NOMO-1 treated with dmso at 0.1 percent for 144 hours (cell line): ENCODE results near the gene NPIPA5.
A peak's percentile ranks its signal among the peaks of the same experiment; 100 is the strongest.
"Not testable (repeated sequence)": the region's sequence is repeated elsewhere in the genome, so short reads cannot be mapped to it uniquely, and the experiment has no call there.

Experiments
- DNase-seq: peaks from one replicate; lab custom pipeline; 2025; ENCODE audit not compliant: unreplicated experiment; lab: John Stamatoyannopoulos, UW

NPIPA5 gene

GRCh38 chr16:15378194-15378593, at the start of gene NPIPA5:
NPIPA5 (minus strand) TSS chr16:15378294; CDS start chr16:15378294, 0 bp downstream.
- not testable (repeated sequence) for DNase-seq

- DNase-seq = peak; percentile 16
Observed at GRCh38 chr16:15427648-15428239, 49.6 kb upstream of the NPIPA5 start.

DNA sequence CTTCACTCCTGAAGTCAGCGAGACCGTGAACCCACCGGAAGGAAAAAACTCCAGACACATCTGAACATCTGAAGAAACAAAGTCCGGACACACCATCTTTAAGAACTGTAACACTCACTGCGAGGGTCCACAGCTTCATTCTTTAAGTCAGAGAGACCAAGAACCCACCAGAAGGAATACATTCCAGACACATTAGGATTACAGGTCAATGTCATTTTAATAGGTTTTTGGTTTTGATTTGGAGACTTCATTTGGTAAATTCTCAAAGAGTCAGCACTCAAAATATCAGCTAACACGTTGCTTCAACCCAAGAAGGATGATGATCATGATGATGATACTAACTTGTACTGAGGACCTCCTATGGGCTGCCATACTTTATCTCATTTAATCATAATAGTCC, 48.7 kb upstream of the NPIPA5 start:
- no peak for DNase-seq

DNA sequence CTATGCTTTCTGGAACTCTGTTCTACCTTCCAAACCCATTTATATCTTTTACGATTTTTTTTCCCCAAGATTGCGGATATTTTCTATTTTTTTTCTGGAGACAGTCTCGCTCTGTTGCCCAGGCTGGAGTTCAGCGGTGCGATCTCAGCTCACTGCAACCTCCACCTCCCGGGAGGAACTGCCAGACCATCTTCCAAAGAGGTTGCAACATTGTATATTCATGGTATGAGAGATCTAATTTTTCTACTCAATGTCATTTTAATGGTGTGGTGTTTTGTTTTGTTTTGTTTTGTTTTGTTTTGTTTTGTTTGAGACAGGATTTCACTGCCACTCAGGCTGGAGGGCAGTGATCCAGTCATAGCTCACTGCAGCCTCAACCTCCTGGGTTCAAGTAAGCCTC, 47.8 kb upstream of the NPIPA5 start:
- DNase-seq = no peak

GRCh38 chr16:15422222-15422621, 44.1 kb upstream of the NPIPA5 start:
- no peak for DNase-seq

DNA sequence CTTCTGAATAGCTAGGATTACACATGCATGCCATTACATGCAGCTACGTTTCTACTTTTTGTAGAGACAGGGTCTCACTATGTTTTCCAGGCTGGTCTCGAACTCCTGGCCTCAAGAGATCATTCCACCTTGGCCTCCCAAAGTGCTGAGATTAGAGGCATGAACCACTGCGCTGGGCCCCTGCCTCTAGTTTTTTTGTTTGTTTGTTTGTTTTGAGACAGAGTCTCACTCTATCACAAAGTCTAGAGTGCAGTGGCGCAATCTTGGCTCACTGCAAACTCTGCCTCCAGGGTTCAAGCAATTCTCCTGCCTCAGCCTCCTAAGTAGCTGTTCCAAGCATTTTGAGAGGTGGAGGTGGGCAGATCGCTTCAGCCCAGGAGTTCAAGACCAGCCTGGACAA, 43.6 kb upstream of the NPIPA5 start:
- DNase-seq = not testable (repeated sequence)

DNA sequence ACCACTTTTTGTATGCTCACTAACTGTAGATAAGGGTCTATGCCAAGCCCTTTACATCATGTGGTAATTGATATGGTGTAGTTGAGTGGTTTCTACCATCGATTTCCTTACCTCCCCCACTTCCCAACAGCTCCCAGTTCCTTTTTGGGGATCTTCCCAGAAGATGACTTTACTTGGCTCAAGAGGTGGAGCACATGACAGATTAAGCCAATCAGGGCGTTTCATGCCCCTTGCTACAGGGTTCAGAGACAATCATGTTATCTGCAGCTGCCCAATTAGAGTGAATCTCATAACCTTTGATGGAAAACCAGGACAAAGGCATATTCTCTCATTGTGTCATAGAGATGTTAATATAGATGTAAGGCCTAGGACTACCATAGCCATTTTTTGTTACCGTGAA, 40.1 kb upstream of the NPIPA5 start:
- DNase-seq = no peak

DNA sequence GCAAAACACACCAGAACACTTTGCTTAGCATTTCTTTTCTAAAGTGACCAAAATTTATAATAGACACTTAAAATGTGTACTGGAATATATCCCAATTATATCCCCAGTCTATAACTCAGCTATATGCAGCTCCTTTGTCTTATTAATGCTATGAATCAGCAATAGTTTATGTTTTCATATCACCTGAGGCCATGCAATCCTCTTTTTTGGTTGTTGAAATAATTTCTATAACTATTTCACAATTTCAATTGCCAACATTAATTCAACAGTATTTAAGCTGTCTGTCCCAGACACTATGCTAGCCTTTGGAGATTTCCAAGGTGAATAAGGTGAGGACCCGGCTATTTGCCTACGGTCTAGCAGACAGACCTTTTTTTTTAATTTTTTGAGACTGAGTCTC, 39.1 kb upstream of the NPIPA5 start:
- DNase-seq = no peak

DNA sequence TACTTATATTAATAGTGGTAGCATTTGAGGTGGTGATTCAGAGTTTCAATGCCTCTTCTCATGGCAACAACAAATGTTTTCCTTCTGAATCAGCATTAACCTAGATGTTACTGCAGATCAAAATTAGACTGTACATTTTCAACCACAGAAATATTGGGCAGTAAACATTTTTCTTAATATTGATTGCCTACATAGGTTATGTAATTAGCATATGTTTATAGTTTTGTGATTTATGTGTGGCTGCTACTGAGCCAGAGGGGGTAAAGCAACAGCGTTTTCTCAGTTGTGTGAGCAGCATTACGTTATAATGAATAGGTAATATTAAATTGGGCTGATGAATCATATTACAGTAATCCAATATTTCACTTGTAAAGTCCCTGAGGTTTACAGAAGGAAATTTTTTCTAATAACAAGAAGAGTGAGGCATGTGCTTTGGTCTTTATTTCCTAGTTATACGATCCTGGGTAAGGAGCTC, 37.5 kb upstream of the NPIPA5 start:
- no peak for DNase-seq

GRCh38 chr16:15409476-15409875, 31.4 kb upstream of the NPIPA5 start:
- not testable (repeated sequence) for DNase-seq

DNA sequence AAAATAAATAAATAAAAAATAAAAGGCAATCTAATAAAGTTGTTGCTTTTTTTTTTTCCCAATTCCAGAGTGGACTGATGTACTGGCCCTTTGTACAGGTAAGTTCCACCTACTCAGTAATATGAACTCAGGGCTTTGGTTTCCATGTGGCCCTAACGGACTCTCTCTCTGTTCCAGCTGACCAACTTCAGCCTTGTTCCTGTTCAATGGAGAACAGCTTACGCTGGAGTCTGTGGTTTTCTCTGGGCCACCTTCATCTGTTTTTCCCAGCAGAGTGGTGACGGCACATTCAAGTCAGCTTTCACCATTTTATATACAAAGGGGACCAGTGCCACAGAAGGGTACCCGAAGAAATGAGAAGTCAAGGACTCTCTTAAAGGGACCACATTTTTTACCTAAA, 29.7 kb upstream of the NPIPA5 start:
- DNase-seq = not testable (repeated sequence)

DNA sequence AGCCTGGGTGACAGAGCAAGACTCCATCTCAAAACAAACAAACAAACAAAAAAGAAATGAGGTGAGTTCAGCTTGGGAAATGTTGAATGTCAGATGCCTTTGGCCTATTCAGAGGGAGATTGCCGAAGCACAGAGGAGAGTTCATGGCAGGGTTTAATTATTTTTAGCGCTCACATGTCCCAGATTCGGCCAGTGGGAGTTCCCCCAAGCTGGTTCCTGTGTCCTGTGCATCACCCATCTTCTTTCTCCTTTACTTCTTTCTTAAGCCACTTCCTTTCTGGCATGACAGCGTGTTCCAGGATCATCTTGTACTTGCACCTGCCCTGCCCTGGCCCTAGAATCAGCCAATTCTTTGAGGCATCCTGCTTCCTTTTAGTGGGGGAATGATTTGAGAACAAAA, 26.7 kb upstream of the NPIPA5 start:
- DNase-seq = no peak

GRCh38 chr16:15404091-15404490, 26.0 kb upstream of the NPIPA5 start:
- not testable (repeated sequence) for DNase-seq

DNA sequence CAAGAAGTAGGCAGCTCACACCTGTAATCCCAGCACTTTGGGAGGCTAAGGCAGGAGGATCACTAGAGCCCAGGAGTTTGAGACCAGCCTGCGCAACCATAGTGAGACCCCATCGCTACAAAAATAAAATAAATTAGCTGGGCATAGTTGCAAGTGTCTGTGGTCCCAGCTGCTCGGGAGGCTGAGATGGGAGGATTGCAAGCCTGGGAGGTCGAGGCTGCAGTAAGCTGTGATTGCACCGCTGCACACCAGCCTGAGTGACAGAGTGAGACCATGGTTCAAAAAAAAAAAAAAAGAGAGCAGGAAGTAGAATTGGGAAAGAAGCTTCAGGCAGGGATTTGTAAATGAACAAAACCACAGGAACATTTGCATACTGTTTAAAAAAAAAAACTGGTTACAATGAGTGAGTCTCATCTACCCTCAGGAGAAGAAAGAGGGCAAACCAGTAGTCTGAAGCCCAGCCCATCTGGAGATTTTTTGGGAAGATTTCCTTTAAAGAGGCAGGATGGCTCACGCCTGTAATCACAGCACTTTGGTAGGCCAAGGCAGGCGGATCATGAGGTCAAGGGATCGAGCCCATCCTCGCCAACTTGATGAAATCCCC, 25.4 kb upstream of the NPIPA5 start:
- peak; percentile 9 for DNase-seq

GRCh38 chr16:15401972-15402371, 23.9 kb upstream of the NPIPA5 start:
- no peak for DNase-seq

GRCh38 chr16:15400314-15400713, 22.2 kb upstream of the NPIPA5 start:
- DNase-seq = not testable (repeated sequence)

GRCh38 chr16:15399317-15399716, 21.2 kb upstream of the NPIPA5 start:
- no peak for DNase-seq

- DNase-seq = no peak
Observed at GRCh38 chr16:15398618-15399316, 20.7 kb upstream of the NPIPA5 start.

DNA sequence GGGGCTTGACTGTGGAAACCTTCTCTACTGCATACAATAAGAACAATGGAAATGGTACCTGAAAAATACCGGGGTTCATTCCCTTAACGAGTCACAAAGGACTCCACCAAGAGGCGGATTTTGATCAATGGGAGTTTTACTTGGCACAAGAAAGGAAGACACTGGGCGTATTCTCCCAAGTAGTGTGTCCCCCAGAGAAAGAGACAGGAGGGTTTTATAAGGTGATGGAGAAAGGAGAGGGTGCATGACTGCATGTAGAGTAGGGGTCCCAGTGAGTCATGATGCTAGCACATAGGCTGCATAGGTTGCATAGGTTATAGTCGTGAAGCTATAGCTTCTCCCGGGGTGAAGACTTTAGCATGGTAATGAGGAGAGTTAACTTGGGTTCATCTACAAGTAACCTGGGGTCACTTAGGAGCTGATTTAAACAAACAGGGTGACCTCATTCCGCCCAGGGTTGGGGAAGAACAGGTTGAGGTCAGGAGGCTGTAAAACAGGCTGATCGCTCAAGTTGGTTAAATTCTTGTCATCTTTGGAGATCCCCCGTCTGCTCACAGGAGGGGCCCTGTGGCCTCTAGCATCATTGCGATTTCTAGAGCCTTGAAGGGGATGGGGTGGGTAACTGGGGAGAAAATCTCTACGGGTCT, 19.0 kb upstream of the NPIPA5 start:
- no peak for DNase-seq

- not testable (repeated sequence) for DNase-seq
Observed at GRCh38 chr16:15396509-15396829, 18.4 kb upstream of the NPIPA5 start.

- DNase-seq = peak; percentile 24
Observed at GRCh38 chr16:15395631-15396508, 17.8 kb upstream of the NPIPA5 start, which contains the start of gene MPV17L. MPV17L (plus strand) TSS chr16:15395754; CDS start chr16:15395898, 144 bp downstream.
